Measurements from ENCODE around the gene MUC5B. TPM values are rescaled to one million over a fixed set of nuclear protein-coding genes. Genes with fewer than 3 reads are reported as not detected.

Gene MUC5B
- total RNA-seq, 1 experiment from 2014 or later: not detected

DNA sequence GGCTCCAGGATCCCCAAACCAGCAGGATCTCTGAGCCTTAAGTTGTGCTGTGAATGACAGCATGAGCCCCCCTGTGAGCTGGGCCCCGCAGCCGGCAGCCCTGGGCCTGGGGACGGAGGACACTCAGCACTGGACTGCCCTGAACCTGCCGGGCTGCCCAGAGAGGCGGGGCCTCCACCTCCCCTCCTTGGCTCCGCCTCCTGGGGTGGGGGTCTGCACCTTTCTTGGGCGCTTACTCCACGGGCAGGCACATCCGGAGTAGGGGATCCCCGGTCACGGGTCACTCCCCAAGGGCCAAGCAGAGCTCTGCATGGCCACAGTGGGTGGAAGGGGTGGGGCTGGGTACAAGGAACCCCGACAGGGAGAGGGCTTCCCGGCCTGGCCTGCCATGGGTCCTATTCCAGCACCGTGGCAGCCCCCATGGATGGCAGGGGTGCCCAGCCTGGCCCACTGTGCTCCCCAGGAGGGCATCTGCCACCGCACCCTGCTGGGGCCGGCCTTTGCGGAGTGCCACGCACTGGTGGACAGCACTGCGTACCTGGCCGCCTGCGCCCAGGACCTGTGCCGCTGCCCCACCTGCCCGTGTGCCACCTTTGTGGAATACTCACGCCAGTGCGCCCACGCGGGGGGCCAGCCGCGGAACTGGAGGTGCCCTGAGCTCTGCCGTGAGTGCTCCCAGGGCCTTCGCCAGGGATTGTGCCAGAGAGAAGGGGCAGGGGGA lies 5.4 kb downstream of the MUC5B start:
- DNase-seq (ENCODE audit: unreplicated experiment): no peak
- Mint-ChIP-seq H3K27me3 (ENCODE audit: insufficient read depth, unreplicated experiment) (peaks cover 10% of the 10 kb centered on the region), H3K36me3 (ENCODE audit: insufficient read depth, unreplicated experiment) (no peaks in the 10 kb centered on the region), H3K27ac (ENCODE audit: low read depth, unreplicated experiment) (no peak overlapping the region), H3K9me3 (ENCODE audit: unreplicated experiment) (no peaks in the 10 kb centered on the region), H3K4me1 (ENCODE audit: insufficient read depth, unreplicated experiment) (no peaks in the 10 kb centered on the region), H3K4me3 (ENCODE audit: unreplicated experiment) (no peak overlapping the region)
- ChIA-PET CTCF (no interaction called here), POLR2A (no interaction called here)
- BruUV-seq (replicated peaks): no TSS peak
- TF ChIP-seq, protein P1, sequence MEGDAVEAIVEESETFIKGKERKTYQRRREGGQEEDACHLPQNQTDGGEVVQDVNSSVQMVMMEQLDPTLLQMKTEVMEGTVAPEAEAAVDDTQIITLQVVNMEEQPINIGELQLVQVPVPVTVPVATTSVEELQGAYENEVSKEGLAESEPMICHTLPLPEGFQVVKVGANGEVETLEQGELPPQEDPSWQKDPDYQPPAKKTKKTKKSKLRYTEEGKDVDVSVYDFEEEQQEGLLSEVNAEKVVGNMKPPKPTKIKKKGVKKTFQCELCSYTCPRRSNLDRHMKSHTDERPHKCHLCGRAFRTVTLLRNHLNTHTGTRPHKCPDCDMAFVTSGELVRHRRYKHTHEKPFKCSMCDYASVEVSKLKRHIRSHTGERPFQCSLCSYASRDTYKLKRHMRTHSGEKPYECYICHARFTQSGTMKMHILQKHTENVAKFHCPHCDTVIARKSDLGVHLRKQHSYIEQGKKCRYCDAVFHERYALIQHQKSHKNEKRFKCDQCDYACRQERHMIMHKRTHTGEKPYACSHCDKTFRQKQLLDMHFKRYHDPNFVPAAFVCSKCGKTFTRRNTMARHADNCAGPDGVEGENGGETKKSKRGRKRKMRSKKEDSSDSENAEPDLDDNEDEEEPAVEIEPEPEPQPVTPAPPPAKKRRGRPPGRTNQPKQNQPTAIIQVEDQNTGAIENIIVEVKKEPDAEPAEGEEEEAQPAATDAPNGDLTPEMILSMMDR (IDR thresholded peaks at IDR 0.05; ENCODE audit: unreplicated experiment): no peak
- intact Hi-C loops (cut with micrococcal nuclease): no loop called here

GRCh38 chr11:1228921-1229451 lies 6.1 kb downstream of the MUC5B start:
- ChIA-PET POLR2A (no interaction called here), CTCF (no interaction called here)
- Mint-ChIP-seq H3K4me3 (ENCODE audit: unreplicated experiment) (no peak overlapping the region), H3K36me3 (ENCODE audit: insufficient read depth, unreplicated experiment) (no peaks in the 10 kb centered on the region), H3K27ac (ENCODE audit: low read depth, unreplicated experiment) (no peak overlapping the region), H3K27me3 (ENCODE audit: insufficient read depth, unreplicated experiment) (peaks cover 6% of the 10 kb centered on the region), H3K4me1 (ENCODE audit: insufficient read depth, unreplicated experiment) (no peaks in the 10 kb centered on the region), H3K9me3 (ENCODE audit: unreplicated experiment) (no peaks in the 10 kb centered on the region)
- BruUV-seq (replicated peaks): no TSS peak
- no peak for DNase-seq (ENCODE audit: unreplicated experiment)
- intact Hi-C loops (cut with micrococcal nuclease): no loop called here
- TF ChIP-seq, protein P1 (IDR thresholded peaks at IDR 0.05; ENCODE audit: unreplicated experiment): no peak

DNA sequence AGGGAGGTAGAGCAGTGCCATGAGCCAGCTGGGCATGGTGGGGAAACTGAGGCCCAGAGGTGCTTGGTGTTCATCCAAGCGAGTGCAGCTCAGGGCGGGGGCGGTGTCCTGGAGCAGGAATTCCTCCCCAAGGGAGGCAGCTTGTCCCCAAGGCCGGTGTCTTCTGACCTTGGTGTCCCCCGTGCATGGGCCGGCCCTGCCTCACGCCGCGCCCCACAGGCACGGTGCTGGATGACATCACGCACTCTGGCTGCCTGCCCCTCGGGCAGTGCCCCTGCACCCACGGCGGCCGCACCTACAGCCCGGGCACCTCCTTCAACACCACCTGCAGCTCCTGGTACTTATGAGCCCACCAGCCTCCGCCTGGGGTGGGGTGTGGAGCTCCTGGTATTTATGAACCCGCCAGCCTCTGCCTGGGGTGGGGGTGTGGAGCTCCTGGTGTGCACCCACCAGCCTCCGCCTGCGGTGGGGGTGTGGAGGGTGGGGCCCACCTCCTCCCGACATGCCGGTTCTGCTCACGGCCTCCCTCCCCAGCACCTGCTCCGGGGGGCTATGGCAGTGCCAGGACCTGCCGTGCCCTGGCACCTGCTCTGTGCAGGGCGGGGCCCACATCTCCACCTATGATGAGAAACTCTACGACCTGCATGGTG lies 6.7 kb downstream of the MUC5B start:
- no TSS peak for BruUV-seq (replicated peaks)
- POLR2A ChIA-PET: no interaction called here

GRCh38 chr11:1230121-1230455 lies 7.2 kb downstream of the MUC5B start:
- ChIA-PET POLR2A (no interaction called here), CTCF (no interaction called here)
- intact Hi-C loops (cut with micrococcal nuclease): no loop called here
- TF ChIP-seq, protein P1 (IDR thresholded peaks at IDR 0.05; ENCODE audit: unreplicated experiment): no peak
- H3K36me3 Mint-ChIP-seq (ENCODE audit: insufficient read depth, unreplicated experiment): no peaks in the 10 kb centered on the region
- no peak overlapping the region for H3K4me3 Mint-ChIP-seq (ENCODE audit: unreplicated experiment)
- H3K27ac Mint-ChIP-seq (ENCODE audit: low read depth, unreplicated experiment): no peak overlapping the region
- BruUV-seq (replicated peaks): no TSS peak
- H3K4me1 Mint-ChIP-seq (ENCODE audit: insufficient read depth, unreplicated experiment): no peaks in the 10 kb centered on the region
- DNase-seq (ENCODE audit: unreplicated experiment): no peak
- H3K27me3 Mint-ChIP-seq (ENCODE audit: insufficient read depth, unreplicated experiment): no peaks in the 10 kb centered on the region
- no peaks in the 10 kb centered on the region for H3K9me3 Mint-ChIP-seq (ENCODE audit: unreplicated experiment)

More for the DNA sequence above, 6.7 kb downstream of the MUC5B start:
- Mint-ChIP-seq H3K4me3 (ENCODE audit: unreplicated experiment) (no peak overlapping the region), H3K27me3 (ENCODE audit: insufficient read depth, unreplicated experiment) (no peaks in the 10 kb centered on the region), H3K9me3 (ENCODE audit: unreplicated experiment) (no peaks in the 10 kb centered on the region), H3K36me3 (ENCODE audit: insufficient read depth, unreplicated experiment) (no peaks in the 10 kb centered on the region), H3K27ac (ENCODE audit: low read depth, unreplicated experiment) (no peak overlapping the region), H3K4me1 (ENCODE audit: insufficient read depth, unreplicated experiment) (no peaks in the 10 kb centered on the region)
- CTCF ChIA-PET: no interaction called here
- TF ChIP-seq, protein P1 (IDR thresholded peaks at IDR 0.05; ENCODE audit: unreplicated experiment): no peak
- intact Hi-C loops (cut with micrococcal nuclease): no loop called here
- DNase-seq (ENCODE audit: unreplicated experiment): no peak

Measured in MCF 10A (cell line).